GM21360 (cell line): ENCODE measurements around the gene ELL2.
A peak's percentile ranks its signal among the peaks of the same experiment; 100 is the strongest.
"Not testable (repeated sequence)": the region's sequence is repeated elsewhere in the genome, so short reads cannot be mapped to it uniquely, and the experiment has no call there.

Experiments
- ATAC-seq: cut with Tn5 transposase; IDR thresholded peaks from one replicate; pipeline ENCODE4 v1.9.1; 2021; ENCODE audit warnings: mild to moderate bottlenecking, moderate library complexity; ENCODE audit not compliant: unreplicated experiment

Gene ELL2

DNA sequence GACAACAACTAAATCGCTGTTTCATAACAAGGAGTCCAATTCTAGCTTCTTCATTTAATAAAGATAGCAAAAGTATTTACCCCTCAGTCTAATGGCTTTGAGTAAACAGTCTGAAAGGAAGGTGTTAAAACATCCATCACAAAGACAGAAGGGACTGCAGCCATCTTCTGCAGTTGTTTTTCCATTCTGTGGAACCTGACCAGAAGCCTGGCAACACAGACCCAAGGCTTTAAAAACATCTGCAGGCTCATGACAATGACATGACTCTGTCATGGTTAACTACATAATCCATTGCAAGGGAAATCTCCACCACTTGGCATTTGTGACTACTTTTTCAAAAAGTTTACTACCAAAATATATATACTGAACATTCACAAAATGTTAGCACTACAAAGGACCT lies 51.9 kb downstream of the ELL2 start:
- no peak for ATAC-seq

DNA sequence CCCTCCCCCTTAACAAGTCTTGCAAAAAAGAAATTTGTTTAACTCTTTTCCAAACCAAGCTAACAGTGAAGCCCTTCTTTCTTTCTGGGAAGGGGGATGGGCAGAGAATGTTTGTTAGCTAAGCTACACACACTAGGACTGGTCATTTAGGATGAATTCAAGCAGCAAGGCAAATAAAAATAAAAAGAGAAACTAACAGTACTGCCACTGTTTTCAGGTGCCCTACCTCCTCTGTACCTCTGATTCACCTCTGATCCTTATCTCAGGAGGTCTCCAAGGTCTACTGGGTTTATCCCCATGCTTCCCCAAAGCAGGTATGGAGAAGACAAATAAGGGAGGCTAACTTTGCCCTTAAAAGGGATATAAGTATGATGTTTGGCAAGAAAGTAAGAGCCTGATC lies 52.9 kb downstream of the ELL2 start:
- ATAC-seq, result no peak

DNA sequence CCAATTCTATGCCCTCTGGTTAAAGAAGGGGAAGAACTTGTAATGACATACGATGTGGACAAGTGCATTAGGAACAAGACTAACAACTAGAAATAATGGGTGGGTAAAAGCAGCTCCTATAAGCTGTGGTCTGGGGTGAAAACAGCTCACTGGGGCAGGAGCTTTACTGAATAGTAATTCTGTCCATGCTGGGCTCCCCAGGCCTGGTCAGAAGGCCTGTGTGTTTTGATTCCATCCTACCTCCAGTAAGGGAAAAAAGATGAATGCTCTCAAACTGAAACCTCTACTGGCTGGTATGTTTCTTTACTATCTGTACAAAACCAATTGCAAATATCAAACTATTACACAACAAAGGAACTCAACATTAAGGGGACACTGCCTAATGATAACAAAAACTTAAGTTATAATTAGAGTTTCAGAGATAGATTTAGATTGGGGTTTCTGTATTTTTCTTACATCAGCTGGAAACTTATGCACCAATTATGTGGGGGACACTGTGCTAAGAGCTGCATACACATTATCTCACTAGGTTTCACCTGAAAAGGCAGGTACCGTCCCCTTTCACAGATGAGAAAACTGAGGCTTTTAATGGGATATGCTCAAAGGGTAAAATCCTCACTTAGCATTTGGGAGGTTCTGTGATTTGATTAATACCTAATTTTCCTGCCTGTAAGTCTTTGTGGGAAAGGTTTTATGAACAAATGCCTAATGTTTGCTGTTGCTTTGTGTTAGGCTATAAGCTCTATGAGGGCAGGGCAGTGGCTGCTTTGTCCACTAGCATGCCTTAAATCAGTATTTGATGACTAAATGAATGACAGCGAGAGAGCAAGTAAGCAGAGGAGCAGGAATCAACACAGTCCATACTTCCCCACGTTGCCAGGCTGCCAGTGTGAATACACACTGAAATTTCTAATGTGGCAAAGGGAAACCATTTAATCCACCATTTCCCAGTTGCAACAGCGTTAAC lies 53.6 kb downstream of the ELL2 start:
- no peak for ATAC-seq

GRCh38 chr5:95907067-95907705 lies 54.5 kb downstream of the ELL2 start:
- ATAC-seq, result no peak

DNA sequence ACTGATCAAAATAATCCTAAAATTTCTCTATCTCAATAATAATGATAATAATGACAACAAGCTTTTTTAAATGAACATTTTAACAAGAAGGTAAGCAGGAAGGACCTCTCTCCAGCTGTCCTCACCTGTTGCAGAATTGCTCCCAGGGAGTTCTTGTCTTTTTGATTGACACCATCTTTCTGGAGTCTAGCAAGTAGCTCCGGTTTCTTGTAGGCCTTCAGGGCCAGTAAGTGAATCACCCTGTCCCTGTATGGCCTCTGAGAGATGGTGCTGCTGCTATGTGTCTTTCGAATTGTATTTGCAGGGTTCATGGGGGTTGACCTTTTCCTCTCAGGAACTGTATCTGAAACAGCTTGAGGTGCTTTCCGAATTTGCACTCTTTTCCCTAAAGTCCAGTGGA lies 55.3 kb downstream of the ELL2 start:
- not testable (repeated sequence) for ATAC-seq

- no peak for ATAC-seq
These were observed 56.8 kb downstream of the ELL2 start for GRCh38 chr5:95904827-95905226.

DNA sequence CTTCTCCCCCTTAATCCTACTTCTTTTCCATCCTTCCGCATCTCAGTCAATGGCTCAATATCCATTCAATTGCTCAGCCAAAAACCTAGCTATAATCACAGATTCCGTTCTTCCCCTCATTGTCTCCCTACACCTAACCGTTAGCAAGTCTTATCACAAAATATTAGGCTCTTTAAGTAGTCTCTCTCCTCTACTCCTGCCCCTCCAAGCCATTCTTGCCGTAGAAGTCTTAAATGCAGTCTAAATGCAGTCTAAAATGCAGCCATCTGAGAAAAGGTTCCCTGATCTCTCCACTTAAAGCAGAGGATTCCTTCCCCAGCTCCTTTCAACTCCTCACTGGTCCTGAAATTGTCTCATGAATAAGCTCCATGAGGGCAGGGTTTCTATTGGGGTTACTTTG lies 57.8 kb downstream of the ELL2 start:
- no peak for ATAC-seq

- no peak for ATAC-seq
These were observed 59.7 kb downstream of the ELL2 start for GRCh38 chr5:95901676-95902627.

DNA sequence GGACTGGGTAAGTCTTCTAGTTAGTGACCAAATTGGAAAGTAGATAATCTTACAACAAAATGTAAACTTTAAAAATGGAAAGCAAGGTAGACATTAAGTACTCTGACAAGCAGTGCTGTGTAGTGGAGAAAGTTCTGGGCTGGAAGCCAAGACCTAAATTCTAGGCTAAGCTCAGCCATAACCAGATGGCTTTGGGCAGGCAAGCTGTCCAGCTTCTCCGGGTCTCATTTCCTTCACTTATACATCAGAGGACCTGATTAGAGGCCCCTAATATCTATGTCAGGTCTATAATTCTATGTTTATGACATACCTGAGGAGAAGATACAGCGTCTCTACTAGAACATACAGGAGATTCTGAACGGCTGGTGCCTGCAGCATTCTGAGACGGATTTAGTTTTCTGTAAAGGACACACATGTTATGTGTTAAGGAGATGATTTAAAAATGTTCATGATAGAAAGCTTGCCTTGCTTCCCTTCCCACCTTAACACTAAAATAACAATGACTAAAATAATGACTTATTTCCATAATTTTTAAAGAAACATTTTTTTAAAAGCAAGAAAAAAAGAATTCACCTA lies 61.2 kb downstream of the ELL2 start:
- ATAC-seq, result no peak

- ATAC-seq, result no peak
These were observed 61.8 kb downstream of the ELL2 start for GRCh38 chr5:95899829-95900228.

GRCh38 chr5:95899006-95899405 lies 62.6 kb downstream of the ELL2 start:
- ATAC-seq, result no peak

- no peak for ATAC-seq
These were observed 65.9 kb downstream of the ELL2 start for GRCh38 chr5:95895771-95896170.

DNA sequence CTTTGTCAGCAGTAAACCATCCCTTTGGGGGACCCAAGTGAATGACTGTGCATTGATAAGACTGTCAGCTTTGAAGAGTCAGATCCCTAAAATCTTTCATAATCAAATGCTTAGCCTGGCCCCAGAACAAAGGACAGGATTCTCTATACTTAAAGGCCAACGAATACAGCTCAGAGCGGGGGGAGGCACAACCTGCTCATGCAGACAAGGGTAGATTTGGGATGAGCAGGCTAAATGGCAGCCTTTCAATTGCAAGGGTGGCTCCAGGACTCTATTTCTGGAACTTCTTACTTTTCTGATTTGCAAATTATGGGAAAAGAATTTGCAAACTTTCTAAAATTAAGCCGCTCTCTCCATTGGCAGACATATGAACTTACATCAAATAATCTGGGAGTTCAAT lies 66.4 kb downstream of the ELL2 start:
- no peak for ATAC-seq

- no peak for ATAC-seq
These were observed 68.8 kb downstream of the ELL2 start for GRCh38 chr5:95892784-95893354.

DNA sequence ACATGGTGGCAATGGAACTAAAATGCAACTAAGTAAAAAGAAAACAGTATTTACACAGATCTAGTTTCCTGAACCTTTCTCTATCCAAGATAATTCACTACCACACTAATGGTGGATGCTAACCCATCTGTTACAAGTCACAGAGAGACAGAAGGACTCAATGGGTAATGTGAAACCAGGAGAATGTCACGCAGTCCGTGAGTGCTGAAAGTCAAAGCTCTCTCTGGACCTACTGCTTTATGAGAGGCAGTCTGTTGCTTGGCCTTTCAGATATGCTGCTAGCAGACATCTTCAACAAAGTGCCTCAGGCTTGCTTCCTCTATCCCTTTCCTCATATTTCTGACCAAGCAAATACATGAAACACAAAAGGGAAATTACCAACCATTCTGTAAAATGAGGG lies 70.2 kb downstream of the ELL2 start:
- no peak for ATAC-seq

DNA sequence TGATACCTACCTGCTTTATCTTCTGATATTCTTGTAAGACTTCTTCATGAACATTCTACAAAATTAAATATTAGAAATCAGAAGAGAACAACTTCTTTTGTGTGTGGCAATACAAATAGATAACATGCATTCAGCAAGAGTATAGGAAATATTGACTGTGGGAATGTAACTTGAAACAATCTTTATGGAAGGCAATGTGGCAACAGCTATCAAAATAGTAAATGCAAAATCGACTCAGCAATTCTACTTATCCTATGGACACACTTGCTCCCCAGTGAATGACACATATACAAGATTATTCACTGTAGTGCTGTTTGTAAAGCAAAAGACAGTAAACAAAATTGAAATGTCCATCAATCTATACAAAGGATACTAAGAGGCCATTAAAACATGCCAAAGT lies 72.6 kb downstream of the ELL2 start:
- no peak for ATAC-seq

DNA sequence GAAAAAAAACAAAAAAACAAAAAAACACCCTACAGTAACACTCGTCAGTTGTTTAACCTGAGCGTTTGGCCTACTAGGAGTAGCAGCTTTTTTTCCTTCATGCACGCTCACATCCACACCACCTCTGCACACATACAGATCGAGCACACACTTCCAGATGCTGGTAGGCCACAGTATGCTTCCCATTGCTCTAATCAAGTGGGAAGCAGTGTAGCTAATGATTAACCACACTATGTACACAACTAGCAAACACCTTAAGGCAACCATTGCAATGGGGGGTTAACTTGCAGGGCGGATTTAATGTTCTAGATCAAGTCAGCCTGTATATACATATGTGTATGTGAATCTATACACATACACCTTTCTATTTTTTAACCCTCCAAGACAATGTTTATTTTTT lies 73.7 kb downstream of the ELL2 start:
- ATAC-seq, result no peak

DNA sequence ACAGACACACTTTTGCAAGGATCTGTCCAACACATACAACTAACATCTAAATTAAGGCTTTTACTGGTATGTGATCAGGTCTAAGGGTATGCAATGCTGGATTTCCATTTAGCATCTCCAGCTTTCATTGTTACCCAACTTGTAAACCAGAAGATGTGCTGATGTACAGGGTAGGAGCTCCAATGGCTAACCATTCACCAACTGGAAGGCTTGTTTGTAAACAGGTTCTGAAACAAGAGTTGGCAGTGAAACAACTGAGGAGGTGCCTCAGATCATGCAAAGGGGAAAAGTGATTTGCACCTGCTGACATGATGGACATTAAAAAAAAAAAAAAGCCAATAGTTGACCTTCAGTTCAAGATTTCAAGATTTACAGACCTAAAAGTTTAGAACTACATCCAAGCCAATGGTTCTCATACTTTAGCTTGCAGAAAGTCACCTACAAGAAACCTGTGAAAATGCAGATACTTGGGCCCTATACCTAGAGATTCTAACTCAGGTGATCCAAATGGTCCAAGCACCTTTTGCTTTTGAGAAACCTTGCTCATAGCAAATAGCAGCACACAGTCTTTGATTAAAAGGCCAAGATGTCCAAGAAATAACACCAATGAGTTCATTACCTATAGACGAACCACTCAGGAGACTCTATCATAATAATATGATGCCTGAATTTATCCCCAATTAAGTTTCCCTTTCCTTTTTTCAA lies 75.2 kb downstream of the ELL2 start:
- no peak for ATAC-seq

GRCh38 chr5:95884511-95884910 lies 77.1 kb downstream of the ELL2 start:
- no peak for ATAC-seq

DNA sequence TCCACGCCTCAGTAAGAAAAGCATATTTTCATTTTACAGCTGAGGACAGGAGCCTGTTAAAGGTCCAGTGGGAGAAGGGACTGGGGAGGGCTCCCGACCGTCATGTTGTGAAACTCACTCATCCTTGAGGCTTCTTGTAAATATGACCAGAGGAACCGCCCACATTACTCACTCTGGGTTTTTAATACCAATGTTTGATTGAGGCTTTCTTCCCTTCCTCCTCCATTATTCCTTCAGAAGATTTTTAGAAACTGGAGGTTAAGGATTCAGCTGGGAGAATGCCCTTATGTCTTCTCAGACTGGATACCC lies 77.7 kb downstream of the ELL2 start:
- peak; percentile 70 for ATAC-seq
